NCI-H82 (cell line): ENCODE data around the gene ACOX3.

Experiments used
- DNase-seq: peaks from one replicate; lab custom pipeline; 2025; lab: John Stamatoyannopoulos, UW

ACOX3 gene

DNA sequence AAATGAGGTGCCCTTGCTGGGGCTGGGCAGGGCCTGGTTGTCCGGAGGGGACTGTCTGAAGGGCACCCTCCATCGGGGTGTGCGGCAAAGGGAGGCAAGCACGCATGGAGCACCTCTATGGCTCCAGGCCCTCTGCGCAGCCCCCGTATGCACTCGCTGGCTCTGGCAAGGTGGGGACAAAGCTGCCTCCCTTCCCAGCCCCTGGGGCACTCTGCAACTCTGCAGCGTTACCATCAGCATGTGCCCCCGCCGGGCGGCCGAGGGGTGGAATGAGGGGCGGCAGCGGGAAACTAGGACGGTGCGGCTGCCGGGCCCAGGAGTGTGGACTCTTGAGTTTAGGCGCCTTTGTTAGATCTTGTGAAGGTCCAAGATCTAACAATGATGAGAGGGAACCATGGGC is 26.5 kb upstream of the ACOX3 start:
- no peak for DNase-seq

DNA sequence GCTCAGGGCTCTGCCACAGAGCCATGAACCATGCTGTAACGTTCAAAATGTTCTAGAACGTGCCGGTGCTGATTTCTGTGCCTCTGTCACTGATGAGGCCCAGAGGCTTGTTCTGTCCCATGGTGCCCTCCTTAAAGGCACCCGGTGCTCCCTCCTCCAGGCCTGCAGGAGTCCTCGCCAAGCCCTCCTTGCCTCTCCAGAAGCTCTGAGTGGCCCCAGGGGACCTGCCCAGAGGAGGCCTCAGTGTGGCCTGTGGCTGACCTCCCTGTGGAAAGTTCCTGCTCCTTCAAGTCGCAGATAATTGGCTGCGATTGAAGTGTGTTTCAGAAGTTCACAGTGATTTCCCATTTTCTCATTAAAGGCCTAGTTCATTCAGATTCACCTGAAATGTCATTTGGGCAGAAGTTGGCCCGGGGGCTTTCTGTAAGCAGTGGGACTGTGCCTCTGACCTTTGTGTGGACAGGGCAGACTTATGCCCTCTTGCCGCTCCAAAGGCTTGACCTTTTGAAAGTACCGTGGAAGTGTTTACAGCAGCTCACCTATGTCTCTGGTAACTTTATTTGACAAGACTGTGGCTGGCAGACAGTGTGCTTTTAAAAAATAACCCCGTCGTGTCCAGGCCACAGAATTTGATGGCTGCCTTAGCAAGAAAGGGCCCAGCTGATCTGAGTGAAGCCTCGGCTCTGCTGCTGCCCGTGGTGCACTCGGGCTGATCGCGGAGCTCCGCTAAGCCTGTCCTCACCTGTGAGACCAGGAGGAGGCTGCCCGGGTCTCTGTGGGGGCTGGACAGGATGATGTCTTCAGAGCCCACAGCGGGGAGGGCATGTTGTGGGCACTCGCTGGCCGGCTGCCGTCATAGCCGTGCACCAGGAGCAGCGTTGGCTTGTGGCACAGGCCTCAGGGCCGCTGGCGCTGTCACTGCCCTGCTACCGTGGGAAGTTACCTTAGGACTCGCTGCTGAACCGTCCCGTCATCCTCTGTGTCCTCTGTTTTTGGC is 25.4 kb upstream of the ACOX3 start:
- DNase-seq, result no peak

DNA sequence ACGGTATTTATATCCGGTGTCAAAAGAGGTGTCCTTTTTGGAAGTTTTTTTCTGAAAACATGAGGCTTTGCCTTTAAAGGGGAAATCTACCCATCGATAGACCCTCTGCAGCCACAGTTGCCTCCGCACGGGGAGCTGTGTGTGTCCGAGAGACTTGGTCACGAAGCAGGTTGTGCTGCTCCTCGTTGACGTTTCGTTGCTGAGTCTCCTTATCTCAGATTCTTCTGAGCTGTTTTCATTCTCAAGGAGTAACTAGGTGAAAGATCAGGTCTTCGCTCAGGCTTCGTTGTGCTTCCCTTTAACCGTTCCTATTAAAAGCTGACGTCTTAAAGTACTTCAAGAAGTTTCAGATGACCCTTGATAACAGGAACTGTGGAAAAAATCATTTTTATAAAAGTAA is 23.9 kb upstream of the ACOX3 start:
- no peak for DNase-seq

DNA sequence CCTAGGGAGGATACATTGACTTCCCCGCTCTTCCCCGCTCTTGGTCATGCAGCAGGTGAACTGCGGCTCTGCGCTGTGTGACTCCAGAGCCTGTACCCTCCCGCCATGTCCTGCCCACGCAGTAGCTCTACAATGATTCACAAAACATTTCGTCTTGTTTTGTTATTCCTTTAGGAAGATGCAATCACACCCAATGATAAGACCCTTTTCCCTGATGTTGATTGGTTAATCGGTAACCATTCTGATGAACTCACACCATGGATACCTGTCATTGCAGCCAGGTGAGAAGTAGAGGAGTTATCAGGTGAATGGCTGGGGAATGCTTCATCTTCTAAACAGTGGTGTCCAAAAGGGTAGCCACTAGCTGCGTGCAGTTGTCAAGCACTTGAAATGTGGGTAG is 23.3 kb upstream of the ACOX3 start:
- no peak for DNase-seq

DNA sequence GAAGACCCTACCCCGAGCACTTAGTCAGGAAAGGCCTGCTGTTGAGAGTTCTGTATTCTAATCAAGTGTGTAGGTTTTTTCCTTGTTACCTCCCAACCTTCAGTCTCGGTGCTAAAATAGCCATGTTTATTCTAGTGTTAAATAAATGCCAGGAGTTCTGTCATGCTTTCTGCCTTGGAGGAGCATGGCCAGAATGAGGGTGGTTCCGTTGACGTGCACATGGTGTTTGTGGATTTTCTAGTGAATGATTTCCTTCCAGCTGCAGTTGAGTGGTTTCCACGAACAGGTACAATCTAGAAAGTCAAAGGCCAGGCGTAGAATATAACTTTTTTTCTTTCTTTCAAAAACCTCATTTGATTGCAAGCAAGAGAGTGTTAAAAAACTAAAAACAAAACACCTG is 21.1 kb upstream of the ACOX3 start:
- no peak for DNase-seq

DNA sequence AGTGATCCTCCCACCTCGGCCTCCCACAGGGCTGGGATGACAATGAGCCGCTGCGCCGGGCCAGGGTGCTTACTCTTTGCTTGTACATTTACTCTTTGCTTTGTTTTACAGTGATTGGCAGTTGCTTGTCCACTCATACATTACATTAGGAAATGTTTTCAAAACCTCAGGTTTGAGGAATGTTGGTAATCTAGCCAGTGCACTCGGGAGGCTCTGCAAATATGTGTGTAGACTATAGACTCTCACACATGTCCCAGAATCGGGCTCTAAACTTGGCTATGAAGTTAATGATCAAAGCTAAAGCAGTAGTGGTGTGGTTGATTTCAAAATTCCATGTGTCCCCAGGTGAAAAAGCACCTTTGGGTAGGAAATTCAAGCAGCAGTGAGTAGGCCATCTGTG is 20.6 kb upstream of the ACOX3 start:
- no peak for DNase-seq

DNA sequence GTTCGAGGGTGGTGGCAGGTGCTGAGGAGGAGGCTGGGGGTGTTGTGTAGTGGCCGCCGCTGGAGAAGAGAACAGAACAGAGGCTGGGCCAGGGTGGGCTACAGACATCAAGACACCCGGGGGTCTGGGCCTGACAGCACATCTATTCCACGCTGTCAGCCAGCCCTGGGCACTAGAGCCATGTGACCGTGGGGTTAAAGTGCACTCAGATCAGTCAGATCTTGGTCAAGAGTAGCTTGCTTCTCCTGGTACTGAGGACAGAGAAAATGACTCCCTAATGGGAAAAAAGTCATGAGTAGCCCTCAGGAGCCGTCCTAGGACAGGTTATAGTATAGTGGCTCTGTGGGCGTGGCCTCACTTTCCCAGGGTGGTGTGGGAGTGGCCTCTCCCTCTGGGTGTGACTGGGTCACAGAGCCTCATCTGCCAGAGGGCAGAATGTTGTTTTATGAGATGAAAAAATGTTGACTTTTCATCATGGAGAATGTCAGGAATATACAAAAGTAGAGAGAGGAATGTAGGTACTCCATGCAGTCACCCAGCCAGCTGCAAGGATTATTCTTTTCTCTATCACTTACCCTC is 19.4 kb upstream of the ACOX3 start:
- no peak for DNase-seq

DNA sequence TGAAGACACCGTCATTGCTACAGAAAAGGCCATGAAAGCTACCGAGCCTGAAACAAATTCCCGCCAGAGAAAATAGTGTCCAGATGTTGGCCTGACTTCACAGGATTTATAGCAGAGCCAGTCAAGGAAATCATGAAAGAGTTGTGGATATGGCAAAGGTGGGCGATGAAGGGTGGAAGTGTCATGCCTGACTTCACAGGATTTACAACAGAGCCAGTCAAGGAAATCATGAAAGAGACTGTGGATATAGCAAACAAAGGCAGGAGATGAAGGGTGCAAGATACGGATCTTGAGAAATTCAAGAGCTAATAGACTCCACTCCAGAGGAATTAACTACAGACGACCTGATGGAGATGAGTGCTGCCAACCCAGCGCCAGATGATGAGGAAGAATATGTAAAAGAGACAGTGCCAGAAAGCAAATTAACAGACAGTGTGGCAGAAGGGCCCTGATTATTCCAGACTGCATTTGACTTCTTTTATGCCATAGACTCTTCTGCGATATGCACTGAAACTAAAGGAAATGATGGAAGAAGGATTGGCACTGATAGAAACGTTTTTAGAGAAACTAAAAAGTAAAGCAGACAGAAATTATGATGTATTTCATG is 17.2 kb upstream of the ACOX3 start:
- no peak for DNase-seq

DNA sequence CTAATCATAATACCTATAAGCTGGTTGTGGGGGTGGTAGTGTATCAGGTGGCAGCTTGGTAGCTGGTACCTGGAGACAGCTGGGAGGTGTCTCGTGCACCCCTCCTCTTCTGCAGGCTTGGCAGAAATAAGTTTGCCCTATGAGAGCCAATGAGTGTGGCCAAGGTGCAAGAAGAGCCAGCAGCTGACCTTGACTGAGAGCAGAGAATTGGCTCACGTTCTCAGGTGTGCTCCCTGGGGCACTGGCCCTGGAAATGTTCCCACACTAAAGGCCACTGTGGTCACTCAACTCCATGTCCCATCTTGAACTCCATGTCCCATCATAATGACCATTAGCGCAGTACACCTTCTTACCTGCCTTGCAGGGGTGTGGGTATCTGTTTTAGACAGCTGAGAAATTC is 13.4 kb upstream of the ACOX3 start:
- DNase-seq, result no peak

DNA sequence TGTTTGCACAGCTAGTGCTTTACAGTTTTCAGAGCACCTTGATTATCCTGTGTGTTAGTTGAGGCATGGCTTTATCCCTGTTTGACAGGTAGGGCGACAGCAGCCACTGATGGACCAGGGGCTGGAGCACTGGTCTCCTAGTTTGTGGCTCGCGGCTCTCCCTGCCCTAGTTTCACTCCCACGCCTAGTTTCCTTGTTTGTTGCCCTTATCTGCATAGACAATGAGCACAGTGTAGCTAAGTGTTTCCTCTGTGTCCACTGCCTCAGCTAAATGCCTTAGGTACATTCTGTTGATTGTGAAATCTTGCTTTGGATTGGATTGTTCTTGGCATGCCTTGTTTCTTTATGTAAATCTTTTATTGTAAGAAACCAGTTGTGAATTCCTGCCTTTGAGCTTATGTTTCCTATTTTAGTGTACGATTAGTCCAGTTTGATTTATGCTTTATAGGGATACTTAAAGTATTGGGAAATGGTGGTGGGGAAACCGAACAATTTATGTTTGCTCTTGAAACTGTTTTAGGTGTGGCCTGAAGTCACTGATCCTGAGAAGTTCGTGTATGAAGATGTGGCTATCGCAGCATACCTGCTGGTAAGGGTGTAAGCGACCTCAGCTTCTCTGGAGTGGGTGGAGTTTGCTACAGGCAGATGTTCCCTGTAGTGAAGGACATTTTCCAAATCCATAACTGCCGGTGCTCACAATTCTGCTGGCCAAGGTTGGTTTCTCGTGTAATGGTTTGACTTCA is 11.1 kb upstream of the ACOX3 start:
- DNase-seq, result no peak

DNA sequence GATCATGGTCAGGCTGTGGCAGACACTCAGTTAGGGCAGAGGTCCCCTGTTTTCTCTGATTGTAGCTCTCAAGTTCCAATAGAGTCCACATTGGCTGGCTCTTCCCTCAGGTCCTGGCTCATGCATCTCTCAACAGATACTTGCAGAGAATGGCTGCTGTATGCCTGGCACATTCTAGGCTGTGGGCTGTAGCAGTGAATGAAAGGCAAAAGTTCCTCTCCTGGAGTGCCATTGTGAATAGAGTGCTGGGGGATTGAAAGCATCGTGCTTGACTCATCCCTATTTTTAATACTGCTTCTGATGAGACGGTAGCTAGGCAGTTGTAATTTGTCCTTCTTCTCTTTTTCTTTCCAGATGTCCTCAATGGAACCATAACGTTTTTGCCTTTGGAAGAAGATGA is 5.6 kb upstream of the ACOX3 start:
- no peak for DNase-seq

DNA sequence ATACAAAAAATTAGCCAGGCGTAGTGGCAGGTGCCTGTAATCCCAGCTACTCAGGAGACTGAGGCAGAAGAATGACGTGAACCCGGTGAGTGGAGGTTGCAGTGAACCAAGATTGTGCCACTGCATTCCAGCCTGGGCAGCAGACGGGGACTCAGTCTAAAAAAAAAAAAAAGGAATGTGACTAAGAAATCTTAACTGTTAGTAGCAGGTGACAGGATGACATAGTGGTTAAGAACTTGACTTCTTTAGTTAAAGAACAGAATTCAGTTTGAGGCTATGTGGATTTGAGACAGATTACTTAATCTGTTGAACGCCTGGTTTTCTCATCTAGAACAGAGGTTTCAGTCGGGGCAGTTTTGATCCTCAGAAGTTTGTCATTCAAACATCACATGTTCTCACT is 3.3 kb upstream of the ACOX3 start:
- DNase-seq, result no peak

DNA sequence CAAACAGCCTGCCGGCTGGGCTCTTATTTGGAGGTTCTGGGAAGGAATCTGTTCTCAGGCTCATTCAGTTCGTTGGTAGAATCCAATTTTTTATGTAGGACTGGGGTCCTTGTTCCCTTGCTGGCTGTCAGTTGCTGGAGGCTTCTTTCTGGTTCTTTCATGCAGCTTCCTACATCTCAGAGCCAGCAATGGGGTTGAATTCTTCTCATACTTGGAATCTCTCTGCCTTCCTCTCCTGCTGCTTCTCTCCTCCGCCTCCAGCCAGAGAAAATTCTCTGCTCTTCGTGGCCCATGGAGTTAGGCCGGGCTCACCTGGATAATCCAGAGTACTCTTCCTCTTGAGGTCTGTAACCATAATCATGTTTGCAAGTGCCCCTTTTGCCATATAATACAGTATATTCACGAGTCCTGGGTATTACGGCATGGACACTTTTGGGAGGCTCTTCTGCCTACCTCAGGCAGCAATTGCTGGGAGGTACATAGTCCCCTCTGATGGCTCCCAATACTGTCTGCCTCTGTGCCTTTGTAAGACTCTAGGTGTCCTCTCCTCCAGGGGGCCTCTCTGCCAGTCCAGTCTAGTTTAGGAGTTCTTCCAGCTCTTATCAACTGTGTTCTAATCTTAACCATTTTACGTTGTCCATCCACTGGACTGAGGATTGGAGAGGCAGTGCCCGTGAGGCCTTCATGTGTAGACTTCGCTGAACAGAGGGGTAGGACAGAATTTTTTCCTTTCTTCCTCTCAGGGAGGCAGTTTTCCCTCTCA is 2.3 kb upstream of the ACOX3 start:
- no peak for DNase-seq

DNA sequence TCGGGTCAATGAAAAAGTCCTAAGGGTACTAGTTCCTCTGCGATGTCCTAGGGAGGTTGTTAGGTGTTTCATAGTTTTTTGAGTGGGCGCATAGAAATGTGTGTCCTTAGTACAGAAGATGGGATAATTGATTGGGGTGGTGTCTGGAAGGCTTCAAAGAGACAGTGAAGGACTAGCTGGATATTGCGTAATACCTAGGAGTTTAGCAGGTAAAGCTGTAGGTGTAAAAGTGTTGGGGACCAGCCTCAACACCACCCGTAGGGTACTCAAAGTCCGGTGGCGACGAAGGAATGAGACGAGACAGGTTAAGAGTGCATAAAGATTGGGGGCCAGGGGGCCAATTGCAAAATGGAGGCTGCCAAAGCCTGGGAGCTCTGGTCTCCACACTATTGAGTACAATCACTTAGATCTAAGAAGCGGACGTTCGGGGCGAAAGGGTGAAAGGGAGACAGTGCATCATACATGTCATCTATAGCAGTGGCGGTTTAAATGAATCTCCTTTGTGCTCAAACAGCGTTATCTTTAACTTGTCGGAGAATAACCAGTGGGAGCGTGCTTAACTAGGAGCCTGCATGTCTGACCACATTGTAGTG is 1.1 kb upstream of the ACOX3 start:
- no peak for DNase-seq

DNA sequence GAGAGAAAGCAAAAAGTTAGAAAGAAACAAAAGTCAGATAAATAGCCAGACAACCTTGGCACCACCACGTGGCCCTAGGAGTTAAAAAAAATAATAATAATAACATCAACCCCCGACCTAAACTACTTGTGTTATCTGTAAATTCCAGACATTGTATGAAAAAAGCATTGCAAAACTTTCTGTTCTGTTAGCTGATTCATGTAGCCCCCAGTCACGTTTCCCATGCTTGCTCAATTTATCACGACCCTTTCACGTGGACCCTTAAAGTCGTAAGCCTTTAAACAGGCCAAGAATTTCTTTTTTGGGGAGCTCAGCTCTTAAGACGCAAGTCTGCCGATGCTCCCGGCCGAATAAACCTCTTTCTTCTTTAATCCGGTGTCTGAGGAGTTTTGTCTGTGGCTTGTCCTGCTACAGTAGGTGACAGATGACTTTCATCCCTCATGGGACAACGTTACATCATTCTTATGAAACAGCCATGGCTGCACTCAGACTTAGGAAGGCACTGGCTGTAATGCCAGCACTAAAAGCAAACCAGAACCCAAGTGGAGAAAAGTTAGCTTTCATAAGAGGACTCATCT is 520 bp downstream of the ACOX3 start:
- peak; percentile 58 for DNase-seq

DNA sequence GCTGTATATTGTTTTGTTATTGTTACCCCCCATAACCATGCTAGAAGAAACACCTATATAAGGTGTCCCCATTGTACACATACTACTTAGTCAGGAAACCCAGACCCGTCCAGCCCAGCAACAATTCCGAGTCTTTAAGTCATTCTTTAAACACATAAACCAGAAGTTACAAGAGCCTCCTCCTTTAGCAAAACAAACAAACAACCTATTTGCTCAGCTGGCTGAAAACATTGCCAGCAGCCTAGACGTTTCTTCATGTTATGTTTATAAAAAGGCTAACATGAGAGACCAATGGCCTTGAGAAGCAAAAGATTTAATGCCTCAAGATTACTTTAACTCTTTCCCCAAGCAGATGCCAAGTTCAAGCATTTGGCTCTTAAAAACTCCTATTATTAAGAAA is 1.4 kb downstream of the ACOX3 start:
- DNase-seq, result no peak

DNA sequence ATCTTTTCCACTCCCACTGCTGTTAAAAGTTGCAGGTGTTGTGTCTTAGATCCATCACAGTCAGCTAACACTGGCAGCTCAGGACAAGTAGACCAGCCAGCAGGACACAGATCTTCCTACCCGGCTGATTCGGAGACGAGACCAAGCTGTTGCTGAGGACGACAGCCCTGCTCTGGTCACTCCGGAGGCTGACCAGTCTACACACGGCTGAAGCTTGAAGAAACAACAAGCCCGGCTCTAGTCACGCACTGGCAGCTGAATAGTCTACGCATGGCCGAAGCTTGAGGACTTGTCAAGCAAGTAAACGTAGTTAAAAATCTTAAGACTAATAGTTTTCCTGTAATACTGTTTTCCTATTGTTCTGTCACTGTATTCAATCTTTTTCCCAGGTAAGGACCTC is 1.8 kb downstream of the ACOX3 start:
- no peak for DNase-seq

DNA sequence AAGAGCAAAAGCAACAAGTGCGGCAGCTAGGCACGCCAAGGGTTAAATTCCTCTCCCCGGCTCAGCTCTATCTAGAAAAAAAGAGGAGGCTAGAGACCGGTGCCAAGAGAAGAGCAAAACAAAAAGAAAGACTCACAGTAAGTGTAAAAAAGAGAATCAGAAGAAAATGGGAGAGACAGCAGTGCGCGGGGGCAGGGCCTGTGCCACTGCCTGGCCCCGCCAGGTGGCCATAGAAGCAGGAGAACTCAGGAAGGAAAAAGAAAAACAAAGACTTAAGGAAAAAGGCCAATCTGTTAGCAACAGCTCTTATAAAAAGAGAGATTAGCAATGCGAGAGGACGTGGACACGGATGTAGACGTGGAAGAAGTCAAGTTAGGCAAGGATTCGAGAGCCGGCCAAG is 3.2 kb downstream of the ACOX3 start:
- no peak for DNase-seq

DNA sequence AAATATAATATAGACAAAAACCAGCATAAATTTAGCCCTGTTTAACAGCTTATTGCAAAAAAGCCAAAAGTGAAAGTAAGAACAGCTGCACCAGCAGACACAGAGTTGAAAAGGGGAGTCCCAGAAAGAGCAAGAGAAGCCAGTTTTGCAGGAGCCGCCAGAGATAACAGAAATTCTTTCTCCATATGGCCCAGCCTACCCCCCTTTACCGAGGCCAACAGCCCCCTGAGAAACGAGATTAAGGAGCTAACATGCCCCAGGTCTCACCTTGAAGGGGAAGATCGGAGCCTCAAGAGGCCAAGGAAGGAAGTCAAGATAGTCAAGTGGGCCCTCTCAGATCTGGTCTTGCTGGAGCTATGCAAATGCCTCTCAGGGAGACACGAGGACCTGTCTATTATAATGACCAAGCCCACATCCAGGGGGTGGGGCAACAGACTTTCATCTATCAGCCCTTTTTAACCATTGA is 4.8 kb downstream of the ACOX3 start:
- peak; percentile 4 for DNase-seq

DNA sequence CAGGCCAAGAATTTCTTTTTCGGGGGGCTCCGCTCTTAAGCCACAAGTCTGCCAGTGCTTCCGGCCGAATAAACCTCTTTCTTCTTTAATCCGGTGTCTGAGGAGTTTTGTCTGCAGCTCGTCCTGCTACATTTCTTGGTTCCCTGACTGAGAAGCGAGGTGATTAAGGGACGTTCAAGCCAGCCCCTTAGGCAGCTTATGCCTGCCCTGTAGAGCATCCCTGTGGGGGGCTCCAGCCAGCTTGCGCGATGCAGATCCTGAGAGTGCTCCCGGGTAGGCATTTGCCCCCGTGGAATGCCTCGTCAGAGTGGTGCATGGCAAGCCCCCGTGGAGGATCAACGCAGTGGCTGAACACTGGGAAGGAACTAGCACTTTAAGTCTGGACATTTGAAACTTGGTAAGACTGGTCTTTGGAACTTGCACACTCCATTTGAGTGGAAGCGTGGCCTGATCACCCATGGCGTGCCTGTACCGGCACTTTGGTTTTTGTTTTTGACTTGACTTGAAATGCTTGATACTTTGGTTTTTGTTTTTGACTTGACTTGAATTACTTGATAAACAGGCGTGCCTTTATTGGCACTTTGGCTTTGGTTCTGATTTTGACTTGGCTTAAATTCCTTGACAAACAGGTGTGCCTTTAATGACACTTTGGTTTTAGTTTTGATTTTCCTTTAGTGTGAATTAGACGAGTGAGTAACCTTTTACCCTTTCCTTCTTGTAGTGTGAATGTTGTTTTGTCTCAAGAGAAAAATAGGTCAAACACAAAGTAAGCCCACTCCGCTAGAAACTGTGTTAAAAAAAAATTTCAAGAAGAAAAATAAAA is 6.1 kb downstream of the ACOX3 start:
- no peak for DNase-seq
